ENCODE results near the gene PATJ. TPM values are rescaled to one million over a fixed set of nuclear protein-coding genes. Genes with fewer than 3 reads are reported as not detected.
"Not testable (repeated sequence)": the region's sequence is repeated elsewhere in the genome, so short reads cannot be mapped to it uniquely, and the experiment has no call there.

The PATJ gene
- total and polyA plus RNA-seq, 2 donors (not counting 1 experiment from before 2014, with no cell fraction given), result 8.0 to 45.3 TPM

GRCh38 chr1:61873994-61874393 is 131.7 kb downstream of the PATJ start:
- H3K9ac ChIP-seq (ENCODE audit: low read length), result no peak overlapping the region
- no peak overlapping the region for H2AFZ ChIP-seq (ENCODE audit: insufficient read depth, low read depth, low read length, poor library complexity, severe bottlenecking)
- ATAC-seq (ENCODE audit: low read depth), result no peak
- intact Hi-C loops (cut with micrococcal nuclease), result no loop called here
- no peak overlapping the region for H3K27ac ChIP-seq (ENCODE audit: low read length in 2 of 2)
- H3K9me3 ChIP-seq (ENCODE audit: control extremely low read depth in 1 of 3, control insufficient read depth in 2 of 3, insufficient read depth in 1 of 3, low read length in 2 of 3), result peaks cover 0 to 18% (median 15%) of the 10 kb centered on the region in 3 donors
- H3K27me3 ChIP-seq (replicated peaks in 1 of 4; ENCODE audit: control extremely low read depth in 1 of 4, control insufficient read depth in 3 of 4, insufficient read depth in 4 of 4, low read length in 3 of 4), result no peaks in the 10 kb centered on the region
- Mint-ChIP-seq H3K27me3 (no peaks in the 10 kb centered on the region), H3K4me1 (no peaks in the 10 kb centered on the region), H3K4me3 (no peak overlapping the region), H3K9me3 (ENCODE audit: insufficient read depth) (peaks cover 5% of the 10 kb centered on the region), H3K27ac (no peak overlapping the region)
- H3K36me3 ChIP-seq (replicated peaks in 1 of 2; ENCODE audit: control extremely low read depth in 1 of 2, control insufficient read depth in 1 of 2, extremely low read depth in 1 of 2, insufficient read depth in 2 of 2, low read length in 1 of 2), result peaks cover 0 to 4% of the 10 kb centered on the region in 2 experiments
- H4K20me1 ChIP-seq (ENCODE audit: control insufficient read depth, insufficient read depth, low read length, poor library complexity, severe bottlenecking), result no peaks in the 10 kb centered on the region
- no peak for DNase-seq
- no peaks in the 10 kb centered on the region for H3K79me2 ChIP-seq (ENCODE audit: control insufficient read depth, insufficient read depth, low read length)
- TF ChIP-seq, protein P1, sequence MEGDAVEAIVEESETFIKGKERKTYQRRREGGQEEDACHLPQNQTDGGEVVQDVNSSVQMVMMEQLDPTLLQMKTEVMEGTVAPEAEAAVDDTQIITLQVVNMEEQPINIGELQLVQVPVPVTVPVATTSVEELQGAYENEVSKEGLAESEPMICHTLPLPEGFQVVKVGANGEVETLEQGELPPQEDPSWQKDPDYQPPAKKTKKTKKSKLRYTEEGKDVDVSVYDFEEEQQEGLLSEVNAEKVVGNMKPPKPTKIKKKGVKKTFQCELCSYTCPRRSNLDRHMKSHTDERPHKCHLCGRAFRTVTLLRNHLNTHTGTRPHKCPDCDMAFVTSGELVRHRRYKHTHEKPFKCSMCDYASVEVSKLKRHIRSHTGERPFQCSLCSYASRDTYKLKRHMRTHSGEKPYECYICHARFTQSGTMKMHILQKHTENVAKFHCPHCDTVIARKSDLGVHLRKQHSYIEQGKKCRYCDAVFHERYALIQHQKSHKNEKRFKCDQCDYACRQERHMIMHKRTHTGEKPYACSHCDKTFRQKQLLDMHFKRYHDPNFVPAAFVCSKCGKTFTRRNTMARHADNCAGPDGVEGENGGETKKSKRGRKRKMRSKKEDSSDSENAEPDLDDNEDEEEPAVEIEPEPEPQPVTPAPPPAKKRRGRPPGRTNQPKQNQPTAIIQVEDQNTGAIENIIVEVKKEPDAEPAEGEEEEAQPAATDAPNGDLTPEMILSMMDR (IDR thresholded peaks at IDR 0.05), result no peak
- no peak for TF ChIP-seq EZH2 (IDR thresholded peaks at IDR 0.05; ENCODE audit: borderline replicate concordance, insufficient read depth, low read depth, low read length, poor library complexity, severe bottlenecking)
- ChIA-PET CTCF (no interaction called here), POLR2A (no interaction called here)
- H3K4me1 ChIP-seq (ENCODE audit: control insufficient read depth in 2 of 2, insufficient read depth in 2 of 2, low read length in 2 of 2), result no peaks in the 10 kb centered on the region
- no peak overlapping the region for H3K4me3 ChIP-seq (ENCODE audit: control extremely low read depth in 1 of 5, extremely low read depth in 1 of 5, insufficient read depth in 1 of 5, low read depth in 2 of 5, low read length in 4 of 5)
- no CpG with 5 or more reads among the region's 1 CpG for WGBS (ENCODE audit: insufficient coverage)
- no peak overlapping the region for H3K4me2 ChIP-seq (replicated peaks; ENCODE audit: low read depth, low read length, poor library complexity, severe bottlenecking)

- Mint-ChIP-seq H3K9me3 (ENCODE audit: insufficient read depth) (peaks cover 3% of the 10 kb centered on the region), H3K4me1 (no peaks in the 10 kb centered on the region), H3K27ac (no peak overlapping the region), H3K27me3 (no peaks in the 10 kb centered on the region), H3K4me3 (no peak overlapping the region)
- ATAC-seq (ENCODE audit: low read depth), result no peak
- no peaks in the 10 kb centered on the region for H4K20me1 ChIP-seq (ENCODE audit: control insufficient read depth, insufficient read depth, low read length, poor library complexity, severe bottlenecking)
- no peaks in the 10 kb centered on the region for H3K4me1 ChIP-seq (ENCODE audit: control insufficient read depth in 2 of 2, insufficient read depth in 2 of 2, low read length in 2 of 2)
- no peak for DNase-seq
- no peaks in the 10 kb centered on the region for H3K27me3 ChIP-seq (replicated peaks in 1 of 4; ENCODE audit: control extremely low read depth in 1 of 4, control insufficient read depth in 3 of 4, insufficient read depth in 4 of 4, low read length in 3 of 4)
- ChIA-PET CTCF (no interaction called here), POLR2A (no interaction called here)
- H3K9ac ChIP-seq (ENCODE audit: low read length), result no peak overlapping the region
- intact Hi-C loops (cut with micrococcal nuclease), result no loop called here
- H3K9me3 ChIP-seq (ENCODE audit: control extremely low read depth in 1 of 3, control insufficient read depth in 2 of 3, insufficient read depth in 1 of 3, low read length in 2 of 3), result peaks cover 0 to 7% (median 5%) of the 10 kb centered on the region in 3 donors
- no peak overlapping the region for H3K4me3 ChIP-seq (ENCODE audit: control extremely low read depth in 1 of 5, extremely low read depth in 1 of 5, insufficient read depth in 1 of 5, low read depth in 2 of 5, low read length in 4 of 5)
- WGBS (ENCODE audit: insufficient coverage), result no CpG with 5 or more reads among the region's 2 CpGs
- H3K4me2 ChIP-seq (replicated peaks; ENCODE audit: low read depth, low read length, poor library complexity, severe bottlenecking), result no peak overlapping the region
- H3K79me2 ChIP-seq (ENCODE audit: control insufficient read depth, insufficient read depth, low read length), result no peaks in the 10 kb centered on the region
- no peak overlapping the region for H3K27ac ChIP-seq (ENCODE audit: low read length in 2 of 2)
- H2AFZ ChIP-seq (ENCODE audit: insufficient read depth, low read depth, low read length, poor library complexity, severe bottlenecking), result no peak overlapping the region
- TF ChIP-seq EZH2 (IDR thresholded peaks at IDR 0.05; ENCODE audit: borderline replicate concordance, insufficient read depth, low read depth, low read length, poor library complexity, severe bottlenecking), result no peak
- TF ChIP-seq, protein P1 (IDR thresholded peaks at IDR 0.05), result no peak
- H3K36me3 ChIP-seq (replicated peaks in 1 of 2; ENCODE audit: control extremely low read depth in 1 of 2, control insufficient read depth in 1 of 2, extremely low read depth in 1 of 2, insufficient read depth in 2 of 2, low read length in 1 of 2), result no peaks in the 10 kb centered on the region
Observed at GRCh38 chr1:61875198-61875597, 132.9 kb downstream of the PATJ start.

DNA sequence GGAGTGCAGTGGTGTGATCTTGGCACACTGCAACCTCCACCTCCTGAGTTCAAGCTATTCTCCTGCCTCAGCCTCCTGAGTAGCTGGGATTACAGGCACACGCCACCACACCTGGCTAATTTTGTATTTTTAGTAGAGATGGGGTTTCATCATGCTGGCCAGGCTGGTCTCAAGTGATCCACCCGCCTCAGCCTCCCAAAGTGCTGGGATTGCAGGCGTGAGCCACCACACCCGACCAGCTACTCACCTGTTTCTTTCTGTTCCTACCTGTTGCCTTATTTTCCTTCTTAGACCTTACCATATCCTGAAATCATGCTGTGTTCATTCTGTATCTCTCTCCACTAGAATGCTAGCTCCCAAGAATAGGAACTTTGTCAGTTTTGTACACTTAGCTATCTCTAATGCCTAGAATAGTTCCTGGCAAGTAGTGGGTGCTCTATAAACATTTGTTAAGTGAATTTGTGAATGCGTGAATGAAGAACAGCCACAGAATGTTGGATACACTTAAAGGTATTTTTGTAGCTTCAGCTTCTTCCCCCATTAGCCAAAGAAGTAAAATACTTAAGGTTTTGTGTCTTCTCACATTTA is 137.7 kb downstream of the PATJ start:
- 96% methylated on average over 3 of the region's 5 CpGs for WGBS (ENCODE audit: insufficient coverage)
- DNase-seq; CTCF ChIA-PET; ATAC-seq (ENCODE audit: low read depth); H3K4me1 Mint-ChIP-seq; H3K9ac ChIP-seq (ENCODE audit: low read length); H3K9me3 Mint-ChIP-seq (ENCODE audit: insufficient read depth); H3K27ac ChIP-seq (ENCODE audit: low read length in 2 of 2); H3K4me1 ChIP-seq (ENCODE audit: control insufficient read depth in 2 of 2, insufficient read depth in 2 of 2, low read length in 2 of 2); H3K27ac Mint-ChIP-seq; intact Hi-C loops (cut with micrococcal nuclease); POLR2A ChIA-PET; H2AFZ ChIP-seq (ENCODE audit: insufficient read depth, low read depth, low read length, poor library complexity, severe bottlenecking); H3K79me2 ChIP-seq (ENCODE audit: control insufficient read depth, insufficient read depth, low read length); H3K27me3 Mint-ChIP-seq; H3K36me3 ChIP-seq (replicated peaks in 1 of 2; ENCODE audit: control extremely low read depth in 1 of 2, control insufficient read depth in 1 of 2, extremely low read depth in 1 of 2, insufficient read depth in 2 of 2, low read length in 1 of 2); H3K4me3 Mint-ChIP-seq; H3K4me3 ChIP-seq (ENCODE audit: control extremely low read depth in 1 of 5, extremely low read depth in 1 of 5, insufficient read depth in 1 of 5, low read depth in 2 of 5, low read length in 4 of 5); H3K27me3 ChIP-seq (replicated peaks in 1 of 4; ENCODE audit: control extremely low read depth in 1 of 4, control insufficient read depth in 3 of 4, insufficient read depth in 4 of 4, low read length in 3 of 4); H4K20me1 ChIP-seq (ENCODE audit: control insufficient read depth, insufficient read depth, low read length, poor library complexity, severe bottlenecking); H3K4me2 ChIP-seq (replicated peaks; ENCODE audit: low read depth, low read length, poor library complexity, severe bottlenecking); H3K9me3 ChIP-seq (ENCODE audit: control extremely low read depth in 1 of 3, control insufficient read depth in 2 of 3, insufficient read depth in 1 of 3, low read length in 2 of 3): not testable (repeated sequence)
